ENCODE results near the gene ELOVL5. TPM values are rescaled to one million over a fixed set of nuclear protein-coding genes. Genes with fewer than 3 reads are reported as not detected.

The ELOVL5 gene
- total RNA-seq, 1 donor from 2014 or later: 19.0 TPM

GRCh38 chr6:53244399-53244931 is 104.3 kb downstream of the ELOVL5 start:
- H3K4me1 ChIP-seq: no peaks in the 10 kb centered on the region
- H3K4me3 ChIP-seq: no peak overlapping the region
- no peaks in the 10 kb centered on the region for H3K27me3 ChIP-seq (ENCODE audit: low read depth)
- intact Hi-C loops (cut with micrococcal nuclease): no loop called here
- peaks cover 5% of the 10 kb centered on the region for H3K9me3 ChIP-seq (replicated peaks)
- H3K27ac ChIP-seq (replicated peaks): no peak overlapping the region
- TF ChIP-seq, protein P1, sequence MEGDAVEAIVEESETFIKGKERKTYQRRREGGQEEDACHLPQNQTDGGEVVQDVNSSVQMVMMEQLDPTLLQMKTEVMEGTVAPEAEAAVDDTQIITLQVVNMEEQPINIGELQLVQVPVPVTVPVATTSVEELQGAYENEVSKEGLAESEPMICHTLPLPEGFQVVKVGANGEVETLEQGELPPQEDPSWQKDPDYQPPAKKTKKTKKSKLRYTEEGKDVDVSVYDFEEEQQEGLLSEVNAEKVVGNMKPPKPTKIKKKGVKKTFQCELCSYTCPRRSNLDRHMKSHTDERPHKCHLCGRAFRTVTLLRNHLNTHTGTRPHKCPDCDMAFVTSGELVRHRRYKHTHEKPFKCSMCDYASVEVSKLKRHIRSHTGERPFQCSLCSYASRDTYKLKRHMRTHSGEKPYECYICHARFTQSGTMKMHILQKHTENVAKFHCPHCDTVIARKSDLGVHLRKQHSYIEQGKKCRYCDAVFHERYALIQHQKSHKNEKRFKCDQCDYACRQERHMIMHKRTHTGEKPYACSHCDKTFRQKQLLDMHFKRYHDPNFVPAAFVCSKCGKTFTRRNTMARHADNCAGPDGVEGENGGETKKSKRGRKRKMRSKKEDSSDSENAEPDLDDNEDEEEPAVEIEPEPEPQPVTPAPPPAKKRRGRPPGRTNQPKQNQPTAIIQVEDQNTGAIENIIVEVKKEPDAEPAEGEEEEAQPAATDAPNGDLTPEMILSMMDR (IDR thresholded peaks at IDR 0.05; ENCODE audit: borderline replicate concordance): no peak
- no peak for DNase-seq
- no peaks in the 10 kb centered on the region for H3K36me3 ChIP-seq

- no peak overlapping the region for H3K27ac ChIP-seq (replicated peaks)
- no peaks in the 10 kb centered on the region for H3K27me3 ChIP-seq (ENCODE audit: low read depth)
- peaks cover 5% of the 10 kb centered on the region for H3K9me3 ChIP-seq (replicated peaks)
- intact Hi-C loops (cut with micrococcal nuclease): no loop called here
- H3K36me3 ChIP-seq: no peaks in the 10 kb centered on the region
- DNase-seq: no peak
- TF ChIP-seq, protein P1 (IDR thresholded peaks at IDR 0.05; ENCODE audit: borderline replicate concordance): no peak
- no peak overlapping the region for H3K4me3 ChIP-seq
- no peaks in the 10 kb centered on the region for H3K4me1 ChIP-seq
Observed at GRCh38 chr6:53241938-53242337, 106.8 kb downstream of the ELOVL5 start.

- peaks cover 5% of the 10 kb centered on the region for H3K9me3 ChIP-seq (replicated peaks)
- intact Hi-C loops (cut with micrococcal nuclease): no loop called here
- H3K27ac ChIP-seq (replicated peaks): no peak overlapping the region
Observed at GRCh38 chr6:53240761-53241160, 108.0 kb downstream of the ELOVL5 start.

DNA sequence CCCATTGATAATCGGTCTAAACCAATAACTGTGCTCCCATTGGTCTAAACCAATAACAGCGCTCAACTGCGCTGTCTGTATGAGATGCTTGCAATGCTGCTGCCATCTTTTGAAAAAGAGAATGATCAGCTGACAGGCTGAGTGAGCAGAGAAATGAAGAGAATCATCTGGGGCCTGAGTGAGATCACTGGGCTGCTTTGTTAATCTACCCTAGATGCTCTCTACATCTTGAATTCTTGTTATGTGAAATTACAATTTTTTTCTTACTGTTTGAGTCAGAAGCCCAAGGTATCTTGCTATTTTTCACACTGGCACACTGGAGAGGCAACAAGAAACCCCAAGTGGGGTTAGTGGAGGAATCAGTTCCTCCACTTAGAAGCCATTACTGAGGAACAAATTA is 108.6 kb downstream of the ELOVL5 start:
- H3K4me3 ChIP-seq: no peak overlapping the region
- DNase-seq: no peak
- H3K27ac ChIP-seq (replicated peaks): no peak overlapping the region
- H3K36me3 ChIP-seq: no peaks in the 10 kb centered on the region
- TF ChIP-seq, protein P1 (IDR thresholded peaks at IDR 0.05; ENCODE audit: borderline replicate concordance): no peak
- intact Hi-C loops (cut with micrococcal nuclease): no loop called here
- H3K27me3 ChIP-seq (ENCODE audit: low read depth): no peaks in the 10 kb centered on the region
- no peaks in the 10 kb centered on the region for H3K4me1 ChIP-seq
- H3K9me3 ChIP-seq (replicated peaks): peaks cover 5% of the 10 kb centered on the region

More at GRCh38 chr6:53240761-53241160, 108.0 kb downstream of the ELOVL5 start:
- Histone ChIP-seq H3K27me3 (ENCODE audit: low read depth) (no peaks in the 10 kb centered on the region), H3K36me3 (no peaks in the 10 kb centered on the region), H3K4me1 (no peaks in the 10 kb centered on the region), H3K4me3 (no peak overlapping the region)
- DNase-seq: no peak
- TF ChIP-seq, protein P1 (IDR thresholded peaks at IDR 0.05; ENCODE audit: borderline replicate concordance): no peak

DNA sequence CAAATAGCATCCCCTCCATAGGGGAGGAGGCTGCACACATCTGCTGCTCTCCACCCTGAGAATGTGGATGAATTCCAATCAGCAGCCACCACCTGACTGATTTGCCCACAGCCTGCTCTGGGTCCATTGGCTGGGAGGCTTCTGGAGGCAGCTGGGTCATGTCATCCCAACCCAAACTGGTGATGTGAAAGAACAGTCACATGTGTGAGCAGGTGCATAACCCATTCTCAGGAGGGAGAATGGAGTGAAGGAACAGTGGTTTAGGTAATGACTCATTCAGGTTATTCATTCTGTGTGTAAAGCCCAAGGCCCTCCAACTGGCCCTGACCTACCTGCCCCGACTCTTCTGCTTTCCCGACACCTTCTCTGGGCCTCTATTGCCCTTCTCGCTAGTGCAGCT is 109.2 kb downstream of the ELOVL5 start:
- Histone ChIP-seq H3K27ac (replicated peaks) (no peak overlapping the region), H3K9me3 (replicated peaks) (peaks cover 5% of the 10 kb centered on the region), H3K4me1 (no peaks in the 10 kb centered on the region), H3K4me3 (no peak overlapping the region), H3K27me3 (ENCODE audit: low read depth) (no peaks in the 10 kb centered on the region), H3K36me3 (no peaks in the 10 kb centered on the region)
- TF ChIP-seq, protein P1 (IDR thresholded peaks at IDR 0.05; ENCODE audit: borderline replicate concordance): no peak
- no peak for DNase-seq
- intact Hi-C loops (cut with micrococcal nuclease): no loop called here
